Left kidney (tissue), 2 donors: ENCODE measurements around the gene F7. TPM values are rescaled to one million over a fixed set of nuclear protein-coding genes. Genes with fewer than 3 reads are reported as not detected.

Experiments used
- DNase-seq: peaks from one replicate; pipeline ENCODE4 v3.0.0-alpha.2; 2013
- polyA plus RNA-seq: library from polyadenylated mRNA; unstranded; fragments of 120-200 nt; gene quantifications from one replicate; pipeline ENCODE4 v1.2.1, GENCODE V29; 2013; ENCODE audit not compliant: insufficient read length

The F7 gene
- polyA plus RNA-seq, 1 donor: 4.3 TPM

- DNase-seq: no peak
Observed at GRCh38 chr13:113118261-113119021, 12.8 kb downstream of the F7 start.

- no peak for DNase-seq
Observed at GRCh38 chr13:113119166-113119821, 13.7 kb downstream of the F7 start.

GRCh38 chr13:113119822-113120189 is 14.2 kb downstream of the F7 start:
- DNase-seq: no peak

DNA sequence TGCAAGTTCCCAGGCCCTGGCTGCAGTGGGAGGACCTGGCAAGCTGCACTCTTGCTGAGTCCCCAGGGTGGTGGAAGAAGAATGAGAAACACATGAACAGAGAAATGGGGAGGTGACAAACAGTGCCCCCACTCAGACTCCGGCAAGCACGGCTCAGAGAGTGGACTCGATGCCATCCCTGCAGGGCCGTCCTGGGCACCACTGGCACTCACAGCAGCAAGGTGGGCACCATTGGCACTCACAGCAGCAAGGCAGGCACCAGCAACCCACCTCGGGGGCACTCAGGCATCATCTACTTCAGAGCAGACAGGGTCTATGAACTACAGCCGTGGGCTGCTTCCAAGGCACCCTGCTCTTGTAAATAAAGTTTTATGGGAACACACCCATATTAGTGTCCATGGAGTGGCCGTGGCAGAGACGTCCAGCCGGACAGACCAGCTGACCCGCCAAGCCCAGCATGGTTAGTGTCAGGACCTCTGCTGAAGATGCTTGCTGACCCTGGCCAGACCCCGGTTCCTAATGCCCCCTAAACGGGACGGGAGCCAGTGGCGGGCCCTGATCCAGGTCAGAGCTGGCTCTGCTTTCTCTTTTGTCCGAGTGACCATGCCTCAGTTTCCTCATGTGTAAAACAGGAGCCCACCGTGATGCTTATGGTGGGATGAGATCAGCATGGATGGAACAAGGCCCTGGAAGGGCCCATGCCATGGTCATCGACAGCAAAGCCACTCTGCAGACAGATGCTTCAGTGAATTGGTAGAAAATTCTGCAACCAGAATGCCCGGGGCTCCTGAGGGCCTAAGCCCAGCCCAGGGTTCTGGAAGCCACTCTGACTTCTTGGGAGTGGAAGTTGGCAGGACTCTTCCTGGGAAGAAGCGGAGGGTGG is 14.9 kb downstream of the F7 start:
- no peak for DNase-seq

DNA sequence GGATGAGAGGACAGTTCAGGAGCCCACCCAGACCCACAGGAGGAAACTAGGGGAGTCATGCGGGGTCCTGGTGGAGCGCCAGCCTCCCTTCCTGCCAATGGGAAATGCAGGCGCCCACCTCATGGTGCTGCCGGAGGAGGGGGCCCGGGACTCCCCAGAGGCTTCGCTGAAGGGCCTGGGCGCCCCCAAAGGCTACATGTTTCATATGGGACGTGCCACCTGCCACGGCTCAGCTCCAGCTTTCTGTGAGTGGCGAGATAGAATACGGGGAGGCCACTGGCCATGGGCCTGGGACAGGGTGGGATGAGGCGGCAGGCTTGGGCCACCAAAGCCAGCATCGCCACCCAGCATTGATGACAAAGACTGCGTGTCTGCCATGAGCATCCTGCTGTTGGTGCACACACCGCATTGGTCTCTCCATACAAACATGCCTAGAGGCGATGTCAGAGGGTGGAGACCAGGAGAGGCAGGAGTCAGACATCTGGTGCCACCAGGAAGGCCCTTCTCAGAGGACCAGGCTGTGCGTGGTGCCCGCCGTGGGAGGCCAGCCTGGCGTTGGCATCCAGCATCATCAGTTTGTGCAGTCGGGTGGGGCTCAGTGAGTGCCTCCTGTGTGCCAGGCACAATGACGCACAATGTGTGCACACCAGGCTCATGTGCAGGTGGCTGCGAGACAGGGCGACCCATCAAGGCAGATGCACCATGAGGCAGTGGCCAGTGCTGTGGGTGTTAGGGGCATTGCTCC is 15.8 kb downstream of the F7 start:
- DNase-seq: no peak

DNA sequence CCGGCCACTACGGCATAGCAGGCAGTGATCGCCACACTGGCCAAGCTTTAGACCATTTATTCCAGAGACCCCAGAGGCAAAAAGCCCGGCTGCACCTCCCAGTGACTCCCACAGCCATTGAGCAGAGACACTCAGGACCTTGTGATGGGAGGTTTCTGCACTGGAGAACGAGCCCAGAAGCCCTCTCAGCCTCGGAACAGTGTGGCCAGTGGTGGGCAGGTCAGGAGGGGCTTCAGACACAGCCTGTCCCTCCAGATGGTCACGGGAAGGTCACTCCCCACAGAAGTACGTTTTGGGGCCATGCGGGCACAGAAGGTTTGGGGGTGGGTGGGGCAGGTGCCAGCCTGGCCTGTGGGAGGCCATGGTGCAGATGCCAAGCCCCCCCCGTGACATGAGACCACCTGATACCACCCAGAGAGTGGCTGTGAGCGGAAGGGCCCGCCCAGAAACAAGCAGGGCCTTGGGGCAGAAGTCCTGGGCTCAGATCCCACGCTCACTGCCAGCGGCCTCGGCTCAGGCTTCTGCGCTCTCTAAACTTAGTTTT is 16.4 kb downstream of the F7 start:
- DNase-seq: no peak

DNA sequence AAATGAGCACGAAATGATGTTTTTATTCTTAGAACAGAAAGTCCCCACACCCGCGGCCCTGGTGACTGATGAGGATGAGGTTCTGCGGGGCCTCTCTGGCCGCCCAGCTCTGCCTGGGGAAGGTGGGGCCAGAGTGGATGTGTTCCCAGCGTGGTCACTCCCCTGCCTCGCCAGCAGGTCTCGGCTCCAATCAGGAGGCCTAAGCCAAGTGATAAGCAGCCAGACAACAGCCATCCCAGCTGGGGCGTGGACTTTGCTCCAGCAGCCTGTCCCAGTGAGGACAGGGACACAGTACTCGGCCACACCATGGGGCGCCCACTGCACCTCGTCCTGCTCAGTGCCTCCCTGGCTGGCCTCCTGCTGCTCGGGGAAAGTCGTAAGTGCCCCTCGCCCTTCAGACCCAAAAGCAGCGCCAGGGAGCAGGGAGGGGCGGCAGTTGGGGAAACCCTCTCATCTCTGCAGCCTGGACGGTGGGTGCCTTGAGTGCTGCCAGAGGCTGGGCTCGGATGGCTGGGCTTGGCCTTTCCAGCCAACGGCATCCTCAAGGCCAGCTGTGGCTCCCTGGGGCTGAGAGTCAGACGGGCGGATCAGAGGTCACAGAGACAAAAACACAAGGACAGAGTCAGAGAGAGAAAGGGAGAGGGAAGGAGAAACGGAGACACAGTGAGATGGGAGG is 17.1 kb downstream of the F7 start, which contains the start of gene F10:
Gene F10 (plus strand): TSS at position 250 of the 676 bp plus-strand sequence. CDS start 57 bp downstream, at position 307.
- no peak for DNase-seq

DNA sequence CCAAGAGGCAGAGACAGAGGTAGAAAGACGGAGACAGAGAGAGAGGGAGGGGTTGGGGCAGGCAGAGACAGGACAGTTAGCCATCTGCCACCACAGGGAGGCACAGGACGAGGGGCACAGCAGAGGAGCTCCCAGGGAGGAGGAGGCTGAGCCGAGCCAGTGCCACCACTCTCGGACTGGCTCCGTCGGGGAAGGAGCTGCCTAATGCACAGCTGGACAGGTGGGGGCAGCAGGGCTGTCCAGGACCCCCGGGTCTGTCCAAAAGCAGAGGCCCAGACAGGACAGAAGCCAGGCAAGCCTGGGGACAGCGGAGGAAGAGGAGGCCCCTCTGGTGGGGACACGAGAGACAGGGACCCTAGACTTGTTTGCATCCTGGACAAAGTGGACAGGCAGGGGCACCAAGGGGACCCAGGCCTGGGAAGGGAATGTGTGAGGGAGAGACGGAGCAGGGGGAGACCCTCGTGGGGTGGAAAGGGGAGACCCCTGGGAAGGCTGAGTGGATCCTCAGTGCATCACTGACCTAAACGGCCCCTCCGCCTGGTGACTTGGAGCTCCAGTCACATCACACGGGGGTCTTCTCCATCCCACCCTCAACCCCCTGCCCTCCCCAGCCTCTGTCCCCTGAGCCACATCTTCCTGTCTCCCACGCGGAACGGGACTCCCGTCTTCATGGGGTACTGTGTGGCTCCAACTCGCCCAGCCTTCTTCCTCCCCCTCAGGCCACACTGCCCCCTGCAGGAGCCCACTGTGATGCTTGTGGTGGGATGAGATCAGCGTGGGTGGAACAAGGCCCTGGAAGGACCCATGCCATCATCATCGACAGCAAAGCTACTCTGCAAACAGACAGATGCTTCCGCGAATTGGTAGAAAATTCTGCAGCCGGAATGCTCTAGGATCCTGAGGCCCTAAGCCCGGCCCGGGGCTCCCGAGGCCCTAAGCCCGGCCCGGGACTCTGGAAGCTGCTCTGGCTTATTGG is 17.9 kb downstream of the F7 start:
- no peak for DNase-seq

- no peak for DNase-seq
Observed at GRCh38 chr13:113124211-113124970, 18.8 kb downstream of the F7 start.

DNA sequence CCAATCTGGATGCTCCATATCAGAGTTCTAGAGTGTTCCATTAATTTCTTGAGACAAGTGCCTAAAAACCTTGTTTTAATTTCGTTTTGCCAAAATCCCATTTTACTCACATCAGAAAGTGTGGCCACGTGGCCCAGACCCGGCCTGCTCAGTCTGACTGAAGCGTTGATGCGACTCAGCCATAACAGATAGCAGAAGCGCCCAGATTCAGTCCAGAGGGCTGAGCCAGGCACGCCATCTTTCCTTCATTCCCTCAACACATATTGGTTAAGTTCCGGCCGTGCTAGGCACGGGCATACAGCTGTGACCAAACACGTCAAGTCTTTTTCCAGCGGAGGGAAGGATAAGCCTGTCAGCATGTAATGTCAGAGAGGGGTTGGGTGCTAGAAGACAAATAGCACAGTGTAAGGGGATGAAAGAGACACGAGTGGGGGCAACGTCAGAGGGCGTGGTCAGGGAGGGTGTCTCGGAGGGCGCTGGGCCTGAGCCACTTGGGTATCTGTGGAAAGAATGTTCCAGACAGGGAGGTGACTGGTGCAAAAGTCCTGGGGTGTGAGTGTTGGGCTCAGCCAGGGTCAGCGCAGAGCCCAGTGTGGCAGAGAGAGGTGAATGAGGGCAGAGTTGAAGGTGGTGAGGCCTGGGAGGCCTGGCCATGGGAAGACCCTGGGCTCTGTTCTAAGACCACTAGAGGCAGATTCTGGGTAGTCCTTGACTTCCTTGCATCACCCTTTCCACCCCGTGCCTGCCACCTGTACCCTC is 20.1 kb downstream of the F7 start:
- DNase-seq: no peak

DNA sequence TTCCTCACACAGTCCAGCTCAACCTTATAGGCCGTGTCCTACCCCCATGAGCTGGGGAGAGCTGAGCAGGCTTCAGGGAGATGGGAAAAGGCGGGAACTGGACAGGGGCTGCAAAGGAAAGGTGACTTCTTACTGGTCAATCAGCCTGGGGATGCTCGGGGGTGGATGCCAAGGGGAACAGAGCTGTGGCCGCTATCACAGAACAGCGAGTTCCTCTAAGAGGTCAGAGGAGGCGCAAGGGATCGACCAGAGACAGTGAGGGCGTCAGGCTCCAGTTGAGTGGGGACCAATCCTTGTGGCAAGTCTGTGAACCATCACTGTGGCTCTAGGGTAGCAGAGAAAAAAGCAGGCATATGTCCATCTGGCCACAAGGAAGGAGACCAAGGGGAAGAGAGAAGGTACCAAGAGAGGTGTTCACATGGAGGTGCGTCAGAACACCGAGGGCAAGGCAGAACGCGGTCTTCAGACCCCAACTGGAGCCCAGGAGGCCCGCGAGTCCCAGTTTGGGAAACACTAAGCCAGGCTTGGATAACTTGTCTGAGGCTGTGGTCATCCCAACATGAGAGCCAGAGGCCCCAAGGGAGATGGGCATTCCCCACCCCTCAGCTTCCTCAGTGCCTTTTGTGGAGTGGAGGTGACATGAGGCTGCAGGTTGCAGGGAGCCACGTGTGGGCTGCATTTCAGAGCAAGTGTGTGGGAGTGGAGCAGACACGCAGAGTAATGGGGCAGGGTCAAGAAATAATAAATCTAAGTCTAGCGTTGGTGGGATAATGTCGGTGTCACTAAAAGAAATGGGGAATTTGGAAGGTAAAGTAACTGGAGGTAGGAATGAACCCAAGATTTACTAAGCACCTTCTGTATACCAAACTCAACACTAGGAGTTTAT is 20.9 kb downstream of the F7 start:
- no peak for DNase-seq

GRCh38 chr13:113129480-113129879 is 23.9 kb downstream of the F7 start:
- DNase-seq: no peak

- no peak for DNase-seq
Observed at GRCh38 chr13:113129921-113130750, 24.5 kb downstream of the F7 start.

- DNase-seq: no peak
Observed at GRCh38 chr13:113135281-113135760, 29.7 kb downstream of the F7 start.

- DNase-seq: no peak
Observed at GRCh38 chr13:113137691-113138298, 32.2 kb downstream of the F7 start.
